HG03432 (cell line): ENCODE data around the gene MRO.
"Not testable (repeated sequence)": the region's sequence is repeated elsewhere in the genome, so short reads cannot be mapped to it uniquely, and the experiment has no call there.

ENCODE experiments used
- ATAC-seq: cut with Tn5 transposase; IDR thresholded peaks from one replicate; pipeline ENCODE4 v1.9.1; 2021; ENCODE audit warnings: mild to moderate bottlenecking, moderate library complexity; ENCODE audit not compliant: unreplicated experiment

MRO gene

DNA sequence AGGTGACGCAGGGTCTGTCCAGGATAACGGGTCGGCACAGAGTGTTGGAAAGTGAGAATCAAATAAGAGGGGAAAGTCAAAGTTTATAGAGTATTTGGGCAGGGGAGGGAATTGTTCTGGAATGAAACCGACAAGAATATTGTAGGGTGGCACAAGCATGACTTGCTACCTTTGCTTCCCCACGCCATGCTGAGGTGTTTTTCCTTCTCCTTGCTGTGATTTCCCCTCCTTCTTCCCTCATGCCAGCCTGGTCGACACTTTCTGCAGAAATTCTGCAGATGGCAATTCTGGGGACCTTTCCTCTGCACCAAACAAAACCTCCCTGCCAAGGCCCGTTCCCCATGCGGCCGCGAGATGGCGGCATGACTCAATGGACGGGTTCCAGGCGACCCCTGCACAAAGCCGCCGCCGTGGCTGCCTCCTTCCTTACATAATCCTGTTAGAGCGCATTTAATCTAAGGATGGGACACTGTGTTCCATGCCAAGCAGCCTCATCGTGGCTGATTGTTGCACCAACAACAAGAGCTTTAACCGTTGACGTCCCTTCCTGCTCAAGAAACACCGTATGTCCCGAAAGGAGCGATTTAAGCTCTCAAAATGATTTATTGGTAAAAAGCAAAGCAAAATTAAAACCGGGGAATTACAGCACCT, at the start of gene MRO:
MRO (minus strand) TSS at position 289 of the 651 bp plus-strand sequence. CDS start 10,616 bp downstream, outside the sequence.
- ATAC-seq: peak; percentile 97

DNA sequence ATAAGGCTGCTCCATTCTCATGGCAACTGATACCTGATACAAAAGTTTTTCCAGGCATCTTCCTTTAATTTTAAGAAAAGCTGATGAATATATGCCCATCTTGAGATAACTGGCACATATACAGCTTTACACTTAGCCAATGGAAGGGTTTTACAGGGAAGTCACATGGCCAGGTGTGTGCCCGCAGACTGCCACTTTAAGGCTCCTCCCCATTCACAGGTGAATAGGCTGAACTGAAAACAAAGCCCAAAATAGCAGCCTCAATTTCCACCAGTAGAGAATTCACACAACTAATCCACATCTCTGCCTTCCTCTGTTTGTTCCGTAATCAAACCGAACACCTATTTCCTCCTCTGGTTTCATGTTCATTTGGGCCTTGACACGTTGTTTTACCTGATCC, 49.3 kb upstream of the MRO start:
- ATAC-seq: no peak

DNA sequence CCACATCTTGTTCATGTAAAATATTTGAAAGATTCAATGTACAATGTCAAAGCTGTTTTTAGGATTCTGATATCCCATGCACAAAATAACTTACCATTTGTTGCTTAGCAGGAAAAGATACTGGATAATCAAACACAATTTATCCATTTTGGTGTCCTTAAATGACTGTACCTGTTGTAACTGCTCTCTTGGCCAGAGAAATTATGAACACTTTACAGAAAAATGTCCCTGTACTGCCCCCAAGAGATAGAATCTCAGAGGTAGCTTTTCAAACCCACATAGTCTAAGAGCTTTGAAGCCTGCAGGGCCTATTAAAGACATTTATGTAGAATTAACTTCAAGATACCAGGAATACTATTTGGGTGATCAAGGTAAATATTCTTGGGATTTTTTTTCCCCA, 46.9 kb upstream of the MRO start:
- no peak for ATAC-seq

DNA sequence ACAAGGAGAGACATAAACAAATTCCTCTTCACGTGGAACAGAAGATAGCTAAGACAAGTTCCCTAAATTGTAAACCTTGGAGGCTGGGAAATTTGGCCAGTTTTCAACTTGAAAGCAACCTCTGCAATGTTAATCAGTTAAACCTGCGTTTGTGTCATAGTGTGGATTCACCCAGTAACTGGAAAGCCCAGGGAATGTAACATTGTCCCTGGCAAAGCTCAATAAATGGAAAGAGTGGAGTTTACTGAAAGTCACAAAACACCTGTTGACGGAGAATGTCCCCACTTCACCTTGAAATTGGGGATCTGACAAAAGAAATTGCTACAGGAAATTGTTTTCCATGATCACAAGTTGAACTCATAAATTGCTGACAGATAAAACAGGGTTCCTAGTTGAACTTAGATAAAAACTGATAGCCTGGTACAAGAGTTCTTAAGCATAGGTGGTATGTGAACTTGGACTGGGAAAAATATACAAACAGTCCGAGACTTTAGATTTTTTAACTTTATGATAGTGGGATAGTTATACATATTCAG, 44.1 kb upstream of the MRO start:
- ATAC-seq: no peak

DNA sequence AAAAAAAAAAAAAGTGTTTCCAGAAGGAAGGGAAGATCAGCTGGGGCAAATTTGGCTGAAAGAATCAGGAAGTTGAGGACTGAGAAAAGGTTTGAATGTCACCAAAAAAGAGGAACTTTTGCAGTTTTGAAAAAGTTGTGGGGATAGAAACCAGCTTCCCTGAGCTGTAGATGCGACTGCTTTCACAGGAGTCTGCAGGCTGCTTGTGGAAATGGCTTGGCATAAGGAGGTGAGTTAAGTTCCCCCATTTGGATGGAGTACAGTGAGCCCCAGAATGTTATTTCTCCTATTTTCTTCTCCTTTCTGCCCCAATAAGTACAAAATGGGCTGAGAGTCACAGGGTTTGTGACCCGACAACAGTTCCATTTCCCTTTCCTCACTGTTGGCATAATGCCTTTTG, 42.6 kb upstream of the MRO start:
- no peak for ATAC-seq

DNA sequence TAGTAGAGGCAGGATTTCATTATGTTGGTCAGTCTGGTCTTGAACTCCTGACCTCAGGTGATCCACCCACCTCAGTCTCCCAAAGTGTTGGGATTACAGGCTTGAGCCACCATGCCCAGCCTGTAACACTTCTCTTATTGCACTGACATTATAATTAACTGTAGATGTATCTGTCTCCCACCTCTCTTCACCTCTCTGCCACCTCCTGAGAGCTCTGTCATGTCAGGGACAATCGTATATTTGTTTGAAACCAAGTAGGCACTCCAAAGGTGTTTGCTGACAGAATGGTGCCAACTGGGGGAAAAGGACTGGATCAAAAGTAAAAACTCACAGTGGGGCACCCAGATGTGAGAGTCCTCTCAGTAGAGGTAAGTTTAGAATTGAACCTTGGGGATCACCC, 41.8 kb upstream of the MRO start:
- ATAC-seq: no peak

DNA sequence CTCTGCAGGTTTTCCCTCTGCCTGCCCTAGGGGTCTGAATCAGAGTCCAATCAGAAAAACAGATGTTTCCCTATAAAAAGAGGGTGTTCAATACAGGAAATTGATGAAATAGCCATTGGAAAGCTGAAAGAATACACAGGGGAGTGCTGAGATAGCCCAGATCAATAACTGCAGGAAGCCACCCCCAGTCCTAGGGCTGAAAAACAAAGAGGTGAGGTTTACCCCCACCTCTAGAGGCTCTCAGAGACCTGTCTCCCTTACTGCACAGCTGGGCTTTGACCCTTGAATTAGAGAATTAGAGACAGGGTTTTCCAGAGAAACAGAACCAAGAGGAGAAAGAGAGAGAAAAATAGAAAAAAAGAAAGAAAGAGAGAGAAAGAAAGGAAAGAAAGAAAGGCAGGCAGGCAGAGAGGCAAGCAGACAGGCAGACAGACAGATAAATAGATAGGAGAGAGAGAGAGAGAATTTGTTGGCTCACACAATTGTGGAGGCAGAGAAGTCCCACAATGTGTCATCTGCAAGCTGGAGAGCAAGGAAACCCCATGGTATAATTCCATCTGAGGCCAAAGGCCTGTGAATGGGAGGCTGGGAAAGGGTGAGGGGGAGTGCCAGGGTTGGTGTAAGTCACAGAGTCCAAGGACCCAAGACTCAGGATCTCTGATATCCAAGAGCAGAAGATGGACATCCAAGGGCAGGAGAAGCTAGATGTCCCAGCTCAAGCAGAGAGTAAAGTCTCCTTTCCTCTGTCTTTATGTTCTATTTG, 40.2 kb upstream of the MRO start:
- ATAC-seq: no peak

DNA sequence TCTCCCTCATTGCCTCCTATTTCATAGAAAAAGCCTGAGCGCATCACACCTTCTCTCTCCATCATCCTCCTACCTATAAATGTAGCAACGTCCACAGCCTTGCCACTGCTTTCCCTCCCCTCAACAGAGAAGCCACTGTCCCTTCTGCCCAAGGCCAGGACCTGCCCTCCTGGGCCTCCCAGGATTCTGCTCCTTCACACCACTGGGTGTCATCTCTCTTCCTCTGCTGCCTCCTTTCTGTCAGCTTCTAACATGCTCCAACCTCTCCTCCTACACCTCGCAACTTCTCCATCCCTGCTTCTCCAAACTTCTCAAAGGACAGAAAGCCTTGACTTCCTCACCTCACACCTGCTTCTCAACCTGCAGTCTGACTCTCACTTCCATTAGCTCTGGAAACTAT, 37.9 kb upstream of the MRO start:
- ATAC-seq: no peak

DNA sequence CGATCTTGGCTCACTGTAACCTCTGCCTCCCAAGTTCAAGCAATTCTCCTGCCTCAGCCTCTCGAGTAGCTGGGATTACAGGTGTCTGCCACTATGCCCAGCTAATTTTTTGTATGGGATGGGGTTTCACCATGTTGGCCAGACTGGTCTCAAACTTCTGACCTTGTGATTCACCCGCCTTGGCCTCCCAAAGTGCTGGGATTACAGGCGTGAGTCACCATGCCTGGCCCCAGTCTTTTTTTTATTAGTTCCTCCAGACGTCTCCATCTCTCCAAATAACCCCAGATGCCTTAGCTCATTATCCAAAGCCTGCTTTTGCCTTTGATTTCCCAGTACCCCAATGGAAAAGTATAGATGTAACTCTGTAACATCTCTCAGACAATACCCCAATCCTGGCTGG, 37.4 kb upstream of the MRO start:
- ATAC-seq: not testable (repeated sequence)

DNA sequence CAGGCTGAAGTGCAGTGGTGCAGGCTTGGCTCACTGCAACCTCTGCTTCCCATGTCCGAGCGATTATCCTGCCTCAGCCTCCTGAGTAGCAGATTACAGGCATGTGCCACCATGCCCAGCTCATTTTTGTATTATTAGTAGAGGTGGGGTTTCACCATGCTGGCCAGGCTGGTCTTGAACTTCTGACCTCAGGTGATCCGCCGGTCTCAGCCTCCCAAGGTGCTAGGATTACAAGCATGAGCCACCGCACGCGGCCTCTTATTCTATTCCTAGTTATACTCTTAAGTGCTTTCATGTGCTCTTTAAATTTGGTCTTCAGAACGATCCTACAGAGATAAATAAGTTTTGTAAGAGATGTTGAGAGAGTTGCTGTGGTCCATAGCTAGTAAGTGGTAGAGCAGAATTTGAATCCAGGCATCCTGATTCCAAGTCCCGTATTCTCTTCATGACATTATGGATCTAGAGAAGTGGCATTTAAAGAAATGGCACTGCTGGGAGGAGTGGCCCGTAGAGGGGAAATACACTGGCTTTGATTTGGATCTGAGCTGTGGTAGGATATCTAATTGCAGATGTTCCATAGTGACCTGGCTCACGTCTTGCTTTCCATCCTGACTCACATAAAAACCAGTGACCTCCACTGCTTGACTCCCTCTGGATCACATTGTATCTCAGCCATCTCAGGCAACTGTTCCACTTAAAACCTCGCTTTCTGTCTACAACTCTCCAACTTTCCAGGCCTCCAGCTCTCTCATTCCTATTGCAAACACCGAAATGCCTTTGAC, 36.4 kb upstream of the MRO start:
- ATAC-seq: no peak

DNA sequence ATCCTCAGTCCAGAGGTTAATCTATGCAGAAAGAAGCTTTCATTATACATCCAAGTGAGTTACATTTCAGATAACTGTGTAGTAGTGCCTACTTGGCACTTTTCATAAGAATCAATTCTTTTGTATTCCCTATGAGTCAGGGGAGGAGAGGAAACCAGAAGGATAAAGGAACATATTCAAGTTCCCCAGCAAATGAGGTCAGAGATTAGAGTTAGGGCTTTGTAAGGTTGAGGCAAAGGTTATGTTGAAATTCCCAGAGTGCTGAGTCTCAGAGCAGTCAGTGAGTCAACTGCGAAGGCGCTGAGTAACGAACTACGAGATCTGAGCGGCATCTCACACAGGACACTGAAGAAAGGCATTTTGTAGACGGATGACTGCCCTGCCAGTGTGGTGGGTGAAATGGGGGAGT, 34.1 kb upstream of the MRO start:
- ATAC-seq: no peak

DNA sequence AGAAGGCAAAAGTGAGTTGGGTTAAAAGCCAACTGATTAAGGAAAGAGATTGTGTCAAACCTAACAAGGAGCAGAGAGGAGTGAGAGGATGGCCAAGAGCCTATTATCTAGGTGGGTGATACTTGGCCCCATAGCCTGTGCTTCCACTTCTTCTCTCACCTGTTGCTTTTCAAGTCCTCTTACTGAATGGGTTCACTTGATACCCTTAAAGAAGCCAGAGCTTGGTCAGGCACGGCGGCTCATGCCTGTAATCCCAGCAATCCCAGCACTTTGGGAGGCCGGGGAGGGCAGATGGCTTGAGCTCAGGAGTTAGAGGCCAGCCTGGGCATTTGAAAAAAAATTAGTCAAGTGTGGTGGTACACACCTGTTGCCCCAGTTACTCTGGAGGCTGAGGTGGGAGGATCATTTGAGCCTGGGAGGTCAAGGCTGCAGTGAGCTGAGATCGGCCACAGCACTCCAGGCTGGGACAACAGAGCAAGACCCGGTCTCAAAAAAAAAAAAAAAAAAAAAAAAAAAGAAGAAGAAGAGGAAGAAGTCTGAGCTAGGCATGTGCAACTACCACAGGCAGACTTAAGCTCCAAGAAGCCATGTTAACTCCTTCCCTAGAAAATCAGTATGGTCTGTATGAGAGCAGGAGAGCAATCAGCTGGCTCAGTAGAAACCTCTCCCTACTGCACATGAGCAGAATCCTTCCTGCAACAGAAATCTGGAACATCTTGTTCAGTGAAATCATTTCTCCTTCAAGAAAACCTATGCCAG, 30.7 kb upstream of the MRO start:
- no peak for ATAC-seq

DNA sequence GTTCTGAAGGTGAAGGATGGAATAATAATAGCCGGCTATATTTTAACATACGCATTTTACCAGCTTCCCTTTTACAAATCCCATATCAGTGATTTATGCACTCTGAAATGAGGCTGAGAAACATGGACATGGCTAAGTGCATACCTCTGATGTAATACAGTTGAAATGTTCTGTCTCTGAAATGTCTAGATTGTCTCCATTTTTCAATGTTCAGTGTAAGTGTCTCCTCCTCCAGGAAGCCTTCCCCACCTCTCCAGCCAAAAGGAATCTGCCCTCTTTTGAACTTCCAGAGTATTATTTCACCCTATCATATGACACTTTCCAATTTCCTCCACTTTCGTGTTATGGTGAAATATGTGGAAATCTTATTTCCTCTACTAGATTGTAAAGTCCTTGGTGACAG, 29.6 kb upstream of the MRO start:
- ATAC-seq: no peak

DNA sequence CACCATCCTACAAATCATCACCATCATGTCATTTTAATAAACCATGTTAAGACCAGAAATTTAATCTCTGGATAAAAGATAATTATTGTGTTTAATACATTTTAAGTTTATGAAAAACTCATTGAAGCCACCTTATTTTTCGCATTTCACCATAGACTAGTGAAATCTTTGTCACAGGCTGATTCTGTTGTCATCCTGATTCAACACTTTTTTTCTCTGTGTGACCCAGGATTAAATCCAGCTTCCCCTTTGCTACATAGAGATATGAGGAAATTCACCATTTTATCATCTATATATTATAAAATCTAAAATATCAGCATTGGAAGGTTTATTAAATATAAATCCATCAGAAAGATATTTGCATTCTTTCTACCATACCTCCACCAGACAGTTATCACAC, 29.2 kb upstream of the MRO start:
- ATAC-seq: no peak

DNA sequence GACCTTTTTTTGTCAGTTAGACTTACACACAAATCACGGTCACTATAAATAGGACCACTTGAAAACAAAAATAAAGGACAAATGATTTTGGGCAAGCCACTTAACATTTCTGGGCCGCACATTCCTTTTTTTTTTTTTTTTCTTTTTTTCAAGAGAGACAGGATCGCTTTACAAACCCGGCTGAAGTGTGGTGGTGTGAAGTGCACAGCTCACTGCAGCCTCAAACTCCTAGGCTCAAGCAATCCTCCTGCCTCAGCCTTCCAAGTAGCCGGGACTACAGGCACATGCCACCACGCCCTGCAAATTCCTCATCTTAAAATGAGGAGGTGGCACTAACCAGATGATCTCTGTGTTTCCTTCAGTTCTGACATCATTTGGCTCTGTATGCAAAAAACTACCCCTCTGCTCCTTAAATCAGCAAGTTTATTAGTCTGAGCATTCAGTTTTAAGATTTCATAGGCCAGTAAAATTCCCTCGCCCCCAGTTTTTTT, 28.3 kb upstream of the MRO start:
- ATAC-seq: no peak

DNA sequence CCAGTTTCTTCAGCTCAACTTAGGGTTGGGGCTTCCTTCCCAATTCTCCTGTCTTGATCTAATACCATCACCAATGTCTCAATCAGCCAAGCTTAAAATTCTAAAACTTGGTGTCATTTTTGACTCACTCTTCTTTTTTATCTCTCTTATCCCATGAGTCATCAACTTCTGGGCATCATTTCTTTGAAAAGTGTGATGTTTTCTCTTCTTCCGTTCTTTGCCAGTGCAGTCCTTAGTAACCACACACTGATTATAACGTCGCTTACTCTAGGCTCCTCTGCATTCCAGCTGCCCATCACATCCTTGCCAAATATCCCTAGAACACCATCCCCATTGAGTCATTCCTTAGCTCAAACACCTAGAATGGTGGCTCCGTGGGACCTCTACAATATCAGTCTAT, 27.4 kb upstream of the MRO start:
- ATAC-seq: no peak

DNA sequence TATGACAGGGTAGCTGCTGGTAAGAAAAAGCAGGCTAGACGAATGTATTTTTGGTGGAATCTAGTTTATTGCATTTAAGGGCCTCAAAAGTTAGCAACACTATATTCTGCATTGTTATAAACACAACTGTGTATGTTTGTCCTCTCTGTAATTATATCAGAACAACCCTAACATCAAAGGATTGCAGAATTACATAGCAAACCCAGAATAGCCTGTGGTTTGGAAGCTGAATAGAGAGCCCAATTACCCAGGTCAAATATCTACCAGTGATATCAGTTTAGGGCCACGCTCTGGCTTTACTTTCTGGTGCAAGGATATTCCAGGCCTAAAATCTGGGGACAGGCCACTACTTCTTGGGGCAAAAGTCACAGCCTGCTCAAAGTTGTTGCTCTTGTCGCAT, 25.1 kb upstream of the MRO start:
- no peak for ATAC-seq

DNA sequence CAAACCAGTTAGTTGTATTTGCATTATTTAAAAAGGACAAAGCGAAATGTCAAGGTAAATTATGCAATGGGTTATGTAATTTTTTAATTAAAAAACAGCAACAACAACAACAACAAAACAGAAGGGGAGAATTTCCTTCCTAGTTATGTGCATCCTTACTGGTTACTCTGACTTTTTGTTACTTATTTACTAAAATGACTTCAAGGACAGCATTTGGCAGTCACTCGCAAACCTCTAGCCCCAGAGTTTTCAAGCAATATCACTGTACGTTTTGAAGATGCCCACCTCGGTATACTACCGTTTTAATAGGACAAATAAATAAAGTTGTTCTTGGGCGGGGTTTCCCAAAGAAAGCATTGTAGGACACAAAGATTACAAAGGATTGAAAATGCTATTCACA, 24.7 kb upstream of the MRO start:
- no peak for ATAC-seq

DNA sequence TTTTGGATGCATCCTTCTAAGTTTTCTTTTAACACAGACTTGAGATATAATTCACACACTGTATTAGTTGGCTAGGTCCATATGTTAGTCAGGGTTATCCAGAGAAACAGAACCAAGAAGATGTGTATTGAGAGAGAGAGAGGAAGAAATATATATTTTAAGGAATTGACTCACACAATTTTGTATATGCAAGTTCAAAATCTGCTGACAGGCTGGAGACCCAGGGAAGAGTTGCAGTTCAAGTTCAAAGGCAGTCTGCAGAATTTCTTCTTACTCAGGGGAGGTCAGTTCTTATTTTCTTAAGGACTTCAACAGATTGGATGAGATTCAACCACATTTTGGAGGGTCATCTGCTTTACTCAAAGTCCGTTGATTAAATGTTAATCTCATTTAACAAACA, 23.0 kb upstream of the MRO start:
- ATAC-seq: no peak

DNA sequence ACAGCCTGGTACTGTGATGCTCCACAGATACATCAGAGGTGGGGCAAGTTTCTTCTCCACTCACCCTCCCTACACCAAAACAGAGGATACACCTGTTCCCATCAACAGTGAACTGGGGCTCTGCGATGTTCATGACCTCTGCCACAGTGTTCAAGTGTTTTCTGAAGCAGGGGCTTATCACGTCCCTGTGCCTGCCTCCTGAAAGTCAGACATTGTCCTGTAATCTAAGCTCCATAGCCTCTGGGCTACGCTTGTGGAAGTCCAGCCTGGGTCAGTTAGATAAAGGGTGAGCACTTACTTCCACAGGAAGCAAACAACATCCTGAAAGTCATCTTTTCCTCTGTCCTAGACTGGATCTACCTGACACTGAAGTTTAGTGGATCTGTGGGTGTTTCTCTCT, 20.2 kb upstream of the MRO start:
- no peak for ATAC-seq

DNA sequence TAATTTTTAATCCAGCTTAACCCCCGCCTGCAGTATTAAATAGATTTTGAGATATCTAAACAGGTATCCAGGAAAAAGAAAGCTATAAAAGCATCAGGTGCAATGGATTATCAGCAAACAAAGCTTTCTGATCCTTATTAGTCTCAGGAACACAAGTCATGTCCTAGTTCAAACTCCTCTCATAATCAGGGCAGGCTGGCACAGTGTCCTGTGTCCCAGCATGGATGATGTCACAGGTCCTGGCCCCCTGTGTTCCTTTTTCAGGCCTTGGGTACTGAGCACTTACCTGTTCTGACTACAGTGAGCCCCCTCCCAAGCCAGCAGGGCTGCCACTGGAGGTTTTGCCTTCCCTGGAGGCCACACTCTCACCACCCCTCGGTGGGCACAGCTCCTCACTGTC, 19.5 kb upstream of the MRO start:
- ATAC-seq: no peak
